Fibroblast of pulmonary artery (primary cell): ENCODE measurements around the gene SNRNP70.
A peak's percentile ranks its signal among the peaks of the same experiment; 100 is the strongest.
"Not testable (repeated sequence)": the region's sequence is repeated elsewhere in the genome, so short reads cannot be mapped to it uniquely, and the experiment has no call there.

Experiments used
- DNase-seq: peaks from one replicate; pipeline ENCODE4 v3.0.0-alpha.2; 2010; ENCODE audit warnings: low read depth
- H3K4me3 ChIP-seq: replicated peaks from 2 replicates; pipeline ENCODE4 v1.5.1; 2011; ENCODE audit warnings: low read depth, mild to moderate bottlenecking, control low read depth, low read length, moderate library complexity
- TF ChIP-seq, protein P1 (sequence below): IDR thresholded peaks from 2 replicates; pipeline ENCODE4 v1.5.1; 2011; ENCODE audit warnings: mild to moderate bottlenecking, control low read depth, low read length, inconsistent platforms; ENCODE audit errors: missing control alignments

SNRNP70 gene

DNA sequence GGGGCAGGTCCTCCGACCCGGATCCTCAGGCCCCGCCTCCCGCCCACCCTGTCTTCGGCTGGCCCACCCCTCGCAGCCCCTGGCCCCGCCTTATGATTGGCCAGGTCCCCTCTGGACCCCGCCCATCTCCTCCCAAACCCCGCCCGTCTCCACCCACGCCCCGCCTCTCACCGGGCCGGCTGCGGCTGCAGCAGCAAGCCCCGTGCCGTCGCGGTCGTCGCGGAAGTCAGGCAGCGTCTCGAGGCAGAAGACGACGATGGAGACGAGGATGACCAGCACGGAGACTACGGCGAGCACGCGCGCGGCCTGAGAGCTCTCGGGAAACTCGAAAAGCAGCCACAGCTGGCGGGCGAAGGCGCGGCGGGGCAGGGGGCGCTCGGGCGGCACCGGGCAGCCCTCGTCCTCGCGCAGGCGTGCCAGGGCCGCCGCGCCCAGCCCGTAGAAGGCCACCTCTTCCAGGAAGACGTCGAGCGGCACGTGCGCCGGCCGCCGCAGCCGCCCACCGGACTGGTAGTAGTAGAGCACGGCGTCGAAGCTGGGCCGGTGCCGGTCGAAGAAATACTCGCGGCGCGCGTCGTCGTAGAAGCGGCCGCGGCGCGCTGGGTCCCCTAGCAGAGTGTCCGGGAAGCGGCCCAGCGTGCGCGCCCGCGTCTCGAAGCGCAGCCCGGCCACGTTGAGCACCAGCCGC, 13.2 kb upstream of the SNRNP70 start:
- H3K4me3 ChIP-seq, result no peak overlapping the region
- no peak for DNase-seq
- TF ChIP-seq, protein P1, sequence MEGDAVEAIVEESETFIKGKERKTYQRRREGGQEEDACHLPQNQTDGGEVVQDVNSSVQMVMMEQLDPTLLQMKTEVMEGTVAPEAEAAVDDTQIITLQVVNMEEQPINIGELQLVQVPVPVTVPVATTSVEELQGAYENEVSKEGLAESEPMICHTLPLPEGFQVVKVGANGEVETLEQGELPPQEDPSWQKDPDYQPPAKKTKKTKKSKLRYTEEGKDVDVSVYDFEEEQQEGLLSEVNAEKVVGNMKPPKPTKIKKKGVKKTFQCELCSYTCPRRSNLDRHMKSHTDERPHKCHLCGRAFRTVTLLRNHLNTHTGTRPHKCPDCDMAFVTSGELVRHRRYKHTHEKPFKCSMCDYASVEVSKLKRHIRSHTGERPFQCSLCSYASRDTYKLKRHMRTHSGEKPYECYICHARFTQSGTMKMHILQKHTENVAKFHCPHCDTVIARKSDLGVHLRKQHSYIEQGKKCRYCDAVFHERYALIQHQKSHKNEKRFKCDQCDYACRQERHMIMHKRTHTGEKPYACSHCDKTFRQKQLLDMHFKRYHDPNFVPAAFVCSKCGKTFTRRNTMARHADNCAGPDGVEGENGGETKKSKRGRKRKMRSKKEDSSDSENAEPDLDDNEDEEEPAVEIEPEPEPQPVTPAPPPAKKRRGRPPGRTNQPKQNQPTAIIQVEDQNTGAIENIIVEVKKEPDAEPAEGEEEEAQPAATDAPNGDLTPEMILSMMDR, result no peak

DNA sequence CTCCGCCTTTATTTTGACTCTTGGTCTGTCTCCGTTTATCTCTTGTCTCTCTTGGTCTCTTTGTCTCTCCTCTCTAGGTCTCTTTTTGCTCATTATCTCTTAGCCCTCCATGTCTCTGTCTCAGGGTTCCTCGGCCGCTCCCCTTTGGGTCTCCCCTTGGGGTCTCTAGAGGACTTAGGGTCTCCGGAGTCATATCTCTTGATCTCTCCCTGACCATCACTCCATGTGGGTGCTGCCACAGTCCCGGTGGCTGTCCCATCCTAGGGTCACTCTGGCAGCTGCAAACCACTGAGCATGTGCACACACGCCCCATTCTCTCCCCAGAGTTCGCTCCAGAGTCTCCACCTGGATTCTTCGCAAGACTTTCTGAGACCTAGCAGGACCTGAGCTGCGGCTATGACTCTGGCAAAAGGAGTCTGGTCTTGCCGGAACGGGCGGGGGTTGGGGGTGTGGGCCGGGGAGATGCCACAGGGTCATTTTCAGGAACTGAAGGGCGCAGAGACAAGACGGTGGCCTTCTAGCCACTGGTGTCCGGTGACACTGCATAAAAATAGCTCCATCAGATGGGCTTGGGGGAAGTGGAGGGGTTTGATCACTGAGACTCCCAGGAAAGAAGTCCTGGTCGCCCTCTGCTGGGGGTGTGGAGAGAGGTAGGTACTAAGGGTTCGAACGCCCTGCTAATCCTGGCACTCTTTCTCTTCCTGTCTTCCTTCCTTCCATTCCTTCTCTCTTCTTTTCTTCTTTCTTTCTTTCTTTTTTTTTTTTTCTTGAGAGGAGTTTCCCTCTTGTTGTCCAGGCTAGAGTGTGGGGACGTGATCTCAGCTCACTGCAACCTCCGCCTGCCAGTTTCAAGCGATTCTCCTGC, 11.5 kb upstream of the SNRNP70 start:
- no peak for DNase-seq
- TF ChIP-seq, protein P1, result peak; percentile 29
- H3K4me3 ChIP-seq, result no peak overlapping the region

DNA sequence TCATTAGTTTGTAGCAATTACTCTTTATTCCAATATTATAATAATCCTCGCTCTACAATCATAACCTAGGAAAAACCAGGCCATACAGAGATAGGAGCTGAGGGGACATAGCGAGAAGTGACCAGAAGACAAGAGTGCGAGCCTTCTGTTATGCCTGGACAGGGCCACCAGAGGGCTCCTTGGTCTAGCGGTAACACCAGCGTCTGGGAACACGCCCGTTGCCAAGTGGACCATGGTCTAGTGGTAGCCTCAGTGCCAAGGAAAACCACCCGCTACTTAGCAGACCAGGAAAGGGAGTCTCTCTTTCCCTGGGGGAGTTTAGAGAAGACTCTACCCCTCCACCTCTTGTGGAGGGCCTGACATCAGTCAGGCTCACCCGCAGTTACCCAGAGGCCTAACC, 10.4 kb upstream of the SNRNP70 start:
- peak; percentile 72 for DNase-seq
- not testable (repeated sequence) for H3K4me3 ChIP-seq
- TF ChIP-seq, protein P1, result peak; percentile 51

DNA sequence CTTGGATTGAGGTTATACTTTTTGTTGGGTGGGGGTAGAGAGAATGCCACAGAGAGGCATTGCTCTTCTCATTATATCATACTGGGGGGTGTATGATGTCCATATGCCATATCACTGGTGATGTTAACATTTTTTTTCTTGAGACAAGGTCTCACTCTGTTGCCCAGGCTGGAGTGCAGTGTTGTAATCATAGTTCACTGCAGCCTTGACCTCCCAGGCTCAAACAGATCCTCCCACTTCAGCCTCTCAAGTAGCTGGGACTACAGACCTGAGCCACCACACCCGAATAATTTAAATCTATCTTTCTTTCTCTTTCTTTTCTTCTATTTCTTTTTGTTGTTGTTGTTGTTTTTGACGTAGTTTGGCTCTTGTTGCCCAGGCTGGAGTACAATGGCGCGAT, 4.9 kb upstream of the SNRNP70 start:
- TF ChIP-seq, protein P1, result no peak
- no peak overlapping the region for H3K4me3 ChIP-seq
- no peak for DNase-seq

DNA sequence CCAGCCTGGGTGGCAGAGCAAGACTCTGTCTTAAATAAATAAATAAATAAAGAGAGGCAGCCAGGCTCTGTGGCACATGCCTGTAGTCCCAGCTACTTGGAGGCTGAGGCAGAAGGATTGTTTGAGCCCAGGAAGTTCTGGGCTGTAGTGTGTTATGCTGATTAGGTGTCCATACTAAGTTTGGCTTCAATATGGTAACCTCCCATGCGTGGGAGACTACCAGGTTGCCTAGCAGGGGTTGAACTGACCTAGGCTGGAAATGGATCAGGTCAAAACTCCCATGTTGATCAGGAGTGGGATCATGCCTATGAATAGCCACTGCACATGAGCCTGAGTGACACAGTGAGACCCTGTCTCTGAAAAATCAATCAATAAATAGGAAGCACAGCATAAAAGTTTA, 4.0 kb upstream of the SNRNP70 start:
- TF ChIP-seq, protein P1, result no peak
- no peak for DNase-seq
- H3K4me3 ChIP-seq, result no peak overlapping the region

DNA sequence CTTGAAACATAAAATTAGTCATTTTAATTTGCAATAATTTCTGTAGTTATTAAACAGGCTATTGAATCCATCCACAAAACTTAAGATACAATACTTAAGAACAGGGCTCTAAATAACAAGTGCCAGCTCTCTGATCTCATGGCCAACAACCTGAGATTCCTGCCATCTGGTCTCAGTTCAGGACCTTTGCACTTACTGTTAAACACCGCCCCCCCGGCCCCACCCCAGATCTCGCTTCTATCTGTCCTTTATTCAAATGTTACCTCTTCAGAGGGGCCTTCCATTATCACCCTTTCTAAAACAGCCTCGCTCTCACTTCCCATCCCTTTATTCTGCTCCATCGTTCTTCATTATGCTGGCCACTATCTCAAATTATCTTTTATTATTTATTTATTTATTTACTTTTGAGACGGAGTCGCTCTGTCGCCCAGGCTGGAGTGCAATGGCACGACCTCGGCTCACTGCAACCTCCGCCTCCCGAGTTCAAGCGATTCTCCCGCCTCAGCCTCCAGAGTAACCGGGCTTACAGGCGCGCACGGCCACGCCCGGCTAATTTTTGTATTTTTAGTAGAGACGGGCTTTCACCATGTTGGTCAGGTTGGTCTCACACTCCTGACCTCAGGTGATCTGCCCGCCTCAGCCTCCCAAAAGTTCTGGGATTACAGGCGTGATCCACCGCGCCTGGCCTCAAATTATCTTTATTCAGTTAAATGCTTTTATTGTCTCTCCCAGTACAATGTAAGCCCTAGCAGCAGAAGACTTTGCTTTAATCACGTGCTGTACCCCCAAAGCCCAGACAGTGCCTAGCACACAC, 838 bp upstream of the SNRNP70 start:
- peak overlapping the region; percentile 98 for H3K4me3 ChIP-seq
- no peak for DNase-seq
- TF ChIP-seq, protein P1, result no peak
